Omental fat pad (tissue), 4 donors: ENCODE data around the gene UBN2. TPM values are rescaled to one million over a fixed set of nuclear protein-coding genes. Genes with fewer than 3 reads are reported as not detected.
"Not testable (repeated sequence)": the region's sequence is repeated elsewhere in the genome, so short reads cannot be mapped to it uniquely, and the experiment has no call there.

Source experiments
- ATAC-seq: fragments of 150-250 bp; one replicate; pipeline ENCODE4 v1.9.1; 2016; ENCODE audit warnings: mild to moderate bottlenecking, moderate library complexity; ENCODE audit not compliant: low FRiP score
- DNase-seq: peaks from one replicate; pipeline ENCODE4 v3.0.0-alpha.2; 2019; ENCODE audit warnings: low spot score
- CTCF ChIP-seq, 3 donors: fragments of 450-650 bp; IDR thresholded peaks; one replicate each; pipeline ENCODE4 v1.5.1; 2016 to 2017; ENCODE audit warnings: antibody characterized with exemption in 3 of 3, mild to moderate bottlenecking in 3 of 3, moderate library complexity in 2 of 3
- total RNA-seq, 4 donors: library from RNA; depleted of rRNA; stranded (reverse); fragments of >200 nt; gene quantifications; one replicate each; pipeline ENCODE4 v1.1.0, GENCODE V29; 2016

The UBN2 gene
- total RNA-seq, 4 donors from 2014 or later = 7.8 to 18.0 (median 9.8) TPM

DNA sequence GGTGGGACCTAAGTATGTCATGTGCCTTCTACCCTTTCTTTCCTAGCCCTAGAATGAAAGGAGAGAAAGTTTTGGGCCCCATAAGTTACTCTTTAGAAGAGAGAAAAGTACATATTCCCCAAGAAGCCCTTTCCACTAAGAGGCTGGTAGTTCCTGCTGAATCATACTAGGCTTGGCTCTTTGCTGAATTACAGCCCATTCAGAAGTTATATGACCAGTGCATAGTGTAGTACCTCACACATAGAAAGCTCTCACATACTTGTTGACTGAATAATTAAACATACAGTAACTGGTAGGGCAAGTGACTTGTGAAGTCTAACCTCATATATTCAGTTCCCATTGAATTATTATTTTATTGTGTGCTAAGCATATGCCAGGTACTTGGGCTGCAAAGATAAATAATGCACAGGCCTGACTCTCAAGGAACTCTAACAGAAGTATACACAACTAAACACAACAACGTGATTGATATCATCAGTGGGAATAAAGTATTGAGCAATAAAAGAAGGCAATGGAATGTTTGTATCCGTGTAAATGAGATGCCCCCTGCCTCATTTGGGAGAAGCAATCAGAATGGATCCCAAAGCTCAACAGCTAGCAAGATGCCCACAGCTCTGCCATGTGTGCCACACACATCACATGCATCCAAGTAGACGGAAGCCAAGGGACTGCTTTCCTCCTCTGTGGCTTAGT is 38.9 kb upstream of the UBN2 start:
- ATAC-seq = no peak
- TF ChIP-seq CTCF (IDR thresholded peaks at IDR 0.05) = no peak
- no peak for DNase-seq

GRCh38 chr7:139200382-139200781 is 30.7 kb upstream of the UBN2 start:
- no peak for DNase-seq
- no peak for TF ChIP-seq CTCF (IDR thresholded peaks at IDR 0.05)
- ATAC-seq = no peak

- DNase-seq (no peak), ATAC-seq (no peak)
- no peak for TF ChIP-seq CTCF (IDR thresholded peaks at IDR 0.05)
These were observed 27.0 kb upstream of the UBN2 start for GRCh38 chr7:139203992-139204391.

- ATAC-seq (no peak), DNase-seq (no peak)
- no peak for TF ChIP-seq CTCF (IDR thresholded peaks at IDR 0.05)
These were observed 25.2 kb upstream of the UBN2 start for GRCh38 chr7:139205843-139206242.

DNA sequence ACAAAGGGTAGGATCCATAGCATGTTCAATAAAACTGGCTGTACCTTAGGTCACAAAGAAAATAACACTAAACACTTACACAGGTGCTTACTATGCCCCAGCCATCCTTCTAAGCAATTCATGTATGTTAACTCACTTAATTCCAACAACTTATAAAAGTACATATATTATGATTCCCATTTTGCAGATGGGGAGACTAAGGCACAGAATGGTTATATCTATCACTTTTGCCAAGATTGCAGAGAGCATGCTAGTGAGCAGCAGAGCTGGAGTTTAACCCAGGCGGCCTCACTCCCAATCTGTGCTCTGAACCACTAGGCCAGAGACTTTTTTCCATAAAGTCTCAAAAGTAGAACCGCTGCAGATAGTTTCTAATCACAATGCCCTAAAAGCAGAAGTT is 18.9 kb upstream of the UBN2 start:
- ATAC-seq (no peak), DNase-seq (no peak)
- no peak for TF ChIP-seq CTCF (IDR thresholded peaks at IDR 0.05)

GRCh38 chr7:139213489-139213888 is 17.5 kb upstream of the UBN2 start:
- ATAC-seq, DNase-seq: not testable (repeated sequence)

- no peak for DNase-seq
- no peak for ATAC-seq
- TF ChIP-seq CTCF (IDR thresholded peaks at IDR 0.05) = no peak
These were observed 12.9 kb upstream of the UBN2 start for GRCh38 chr7:139218173-139218572.
